HUES48 (cell line): Measurements from ENCODE around the gene ECEL1.
"Not testable (repeated sequence)": the region's sequence is repeated elsewhere in the genome, so short reads cannot be mapped to it uniquely, and the experiment has no call there.

ENCODE experiments used
- H3K27ac ChIP-seq: one replicate; pipeline ENCODE4 v1.7.0; 2013; ENCODE audit warnings: low read depth, low read length, inconsistent platforms
- H3K27me3 ChIP-seq: 2 replicates; pipeline ENCODE4 v1.6.1; 2013; ENCODE audit warnings: mild to moderate bottlenecking, low read length; ENCODE audit not compliant: control insufficient read depth, insufficient read depth
- H3K36me3 ChIP-seq: 2 replicates; pipeline ENCODE4 v1.6.1; 2013; ENCODE audit warnings: low read length; ENCODE audit not compliant: control insufficient read depth, insufficient read depth
- H3K4me1 ChIP-seq: 2 replicates; pipeline ENCODE4 v1.6.1; 2013; ENCODE audit warnings: mild to moderate bottlenecking, low read length; ENCODE audit not compliant: control insufficient read depth, insufficient read depth
- H3K4me3 ChIP-seq: 2 replicates; pipeline ENCODE4 v1.5.1; 2013; ENCODE audit warnings: mild to moderate bottlenecking, low read depth, low read length
- H3K9ac ChIP-seq: 2 replicates; pipeline ENCODE4 v1.6.1; 2013; ENCODE audit warnings: mild to moderate bottlenecking, low read depth, low read length, moderate library complexity
- H3K9me3 ChIP-seq: 2 replicates; pipeline ENCODE4 v1.6.1; 2013; ENCODE audit warnings: low read length; ENCODE audit not compliant: control insufficient read depth, insufficient read depth

Gene ECEL1, protein sequence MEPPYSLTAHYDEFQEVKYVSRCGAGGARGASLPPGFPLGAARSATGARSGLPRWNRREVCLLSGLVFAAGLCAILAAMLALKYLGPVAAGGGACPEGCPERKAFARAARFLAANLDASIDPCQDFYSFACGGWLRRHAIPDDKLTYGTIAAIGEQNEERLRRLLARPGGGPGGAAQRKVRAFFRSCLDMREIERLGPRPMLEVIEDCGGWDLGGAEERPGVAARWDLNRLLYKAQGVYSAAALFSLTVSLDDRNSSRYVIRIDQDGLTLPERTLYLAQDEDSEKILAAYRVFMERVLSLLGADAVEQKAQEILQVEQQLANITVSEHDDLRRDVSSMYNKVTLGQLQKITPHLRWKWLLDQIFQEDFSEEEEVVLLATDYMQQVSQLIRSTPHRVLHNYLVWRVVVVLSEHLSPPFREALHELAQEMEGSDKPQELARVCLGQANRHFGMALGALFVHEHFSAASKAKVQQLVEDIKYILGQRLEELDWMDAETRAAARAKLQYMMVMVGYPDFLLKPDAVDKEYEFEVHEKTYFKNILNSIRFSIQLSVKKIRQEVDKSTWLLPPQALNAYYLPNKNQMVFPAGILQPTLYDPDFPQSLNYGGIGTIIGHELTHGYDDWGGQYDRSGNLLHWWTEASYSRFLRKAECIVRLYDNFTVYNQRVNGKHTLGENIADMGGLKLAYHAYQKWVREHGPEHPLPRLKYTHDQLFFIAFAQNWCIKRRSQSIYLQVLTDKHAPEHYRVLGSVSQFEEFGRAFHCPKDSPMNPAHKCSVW

GRCh38 chr2:232487385-232488096, at the start of gene ECEL1:
ECEL1 (minus strand) TSS chr2:232487834; CDS start chr2:232486653, 1,181 bp downstream.
- peak within 1 kb of the TSS; percentile 58 for H3K4me3 ChIP-seq

GRCh38 chr2:232537079-232537478, 49.4 kb upstream of the ECEL1 start:
- no peaks in the 10 kb centered on the region for H3K27me3 ChIP-seq
- H3K9ac ChIP-seq = no peak overlapping the region
- H3K27ac ChIP-seq = no peak overlapping the region
- no peaks in the 10 kb centered on the region for H3K36me3 ChIP-seq
- no peak overlapping the region for H3K4me3 ChIP-seq
- peaks cover 9% of the 10 kb centered on the region; the same call in 1 of the 2 replicates for H3K4me1 ChIP-seq
- no peaks in the 10 kb centered on the region for H3K9me3 ChIP-seq

More at GRCh38 chr2:232487385-232488096, at the start of gene ECEL1:
- H3K27ac ChIP-seq = no peak within 1 kb of the TSS
- peaks cover 73% of the 10 kb centered on the region for H3K27me3 ChIP-seq
- H3K36me3 ChIP-seq = no peaks in the 10 kb centered on the region
- no peak within 1 kb of the TSS for H3K9ac ChIP-seq
- peaks cover 21% of the 10 kb centered on the region for H3K4me1 ChIP-seq
- H3K9me3 ChIP-seq = no peaks in the 10 kb centered on the region

- no peak overlapping the region for H3K9ac ChIP-seq
- H3K4me3 ChIP-seq = no peak overlapping the region
- no peaks in the 10 kb centered on the region for H3K9me3 ChIP-seq
- no peaks in the 10 kb centered on the region for H3K27me3 ChIP-seq
- peaks cover 9% of the 10 kb centered on the region; the same call in 1 of the 2 replicates for H3K4me1 ChIP-seq
- H3K27ac ChIP-seq = no peak overlapping the region
- H3K36me3 ChIP-seq = no peaks in the 10 kb centered on the region
These were observed 48.3 kb upstream of the ECEL1 start for GRCh38 chr2:232535761-232536530.

GRCh38 chr2:232534940-232535651, 47.5 kb upstream of the ECEL1 start:
- no peak overlapping the region for H3K9ac ChIP-seq
- no peak overlapping the region for H3K27ac ChIP-seq
- H3K36me3 ChIP-seq = no peaks in the 10 kb centered on the region
- no peaks in the 10 kb centered on the region for H3K27me3 ChIP-seq
- no peaks in the 10 kb centered on the region for H3K9me3 ChIP-seq
- H3K4me3 ChIP-seq = no peak overlapping the region
- peaks cover 9% of the 10 kb centered on the region; the same call in 1 of the 2 replicates for H3K4me1 ChIP-seq

DNA sequence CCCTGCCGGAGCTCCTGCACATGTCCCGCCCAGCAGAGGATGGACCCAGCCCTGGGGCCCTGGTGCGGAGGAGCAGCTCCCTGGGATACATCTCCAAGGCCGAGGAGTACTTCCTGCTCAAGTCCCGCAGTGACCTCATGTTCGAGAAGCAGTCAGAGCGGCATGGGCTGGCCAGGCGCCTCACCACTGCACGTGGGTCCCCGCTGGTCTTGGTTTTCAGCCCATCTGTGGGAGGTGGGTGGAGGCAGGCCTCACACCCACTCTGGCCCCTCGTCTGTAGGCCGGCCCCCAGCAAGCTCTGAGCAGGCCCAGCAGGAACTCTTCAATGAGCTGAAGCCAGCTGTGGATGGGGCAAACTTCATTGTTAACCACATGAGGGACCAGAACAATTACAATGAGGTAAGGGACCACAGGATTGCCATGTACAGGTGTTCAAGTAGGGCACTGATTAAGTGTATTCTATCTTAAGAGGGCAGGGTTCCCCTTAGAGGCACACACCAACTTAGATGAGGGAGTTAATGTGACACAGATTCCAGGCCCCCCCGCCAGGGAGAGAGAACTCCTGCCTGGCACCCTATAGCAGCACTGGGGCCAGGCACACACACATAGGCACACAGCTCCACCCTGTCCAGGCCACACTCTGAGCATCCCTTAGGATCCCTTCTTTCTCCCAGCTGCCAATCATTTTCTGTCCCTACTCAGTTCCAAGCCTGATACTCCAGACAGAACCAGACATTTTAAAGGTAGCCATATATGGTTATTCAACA, 46.5 kb upstream of the ECEL1 start:
- H3K9me3 ChIP-seq = no peaks in the 10 kb centered on the region
- no peak overlapping the region for H3K27ac ChIP-seq
- H3K4me1 ChIP-seq = peaks cover 7% of the 10 kb centered on the region; the same call in 1 of the 2 replicates

GRCh38 chr2:232532821-232533220, 45.2 kb upstream of the ECEL1 start:
- H3K36me3 ChIP-seq, H3K27me3 ChIP-seq, H3K9me3 ChIP-seq, H3K9ac ChIP-seq, H3K4me3 ChIP-seq, H3K4me1 ChIP-seq, H3K27ac ChIP-seq: not testable (repeated sequence)

More for the DNA sequence above, 46.5 kb upstream of the ECEL1 start:
- H3K9ac ChIP-seq = no peak overlapping the region
- no peaks in the 10 kb centered on the region for H3K36me3 ChIP-seq
- no peaks in the 10 kb centered on the region for H3K27me3 ChIP-seq
- no peak overlapping the region for H3K4me3 ChIP-seq

GRCh38 chr2:232532419-232532818, 44.8 kb upstream of the ECEL1 start:
- Histone ChIP-seq H3K27ac (no peak overlapping the region), H3K9me3 (no peaks in the 10 kb centered on the region), H3K27me3 (peaks cover 7% of the 10 kb centered on the region; the same call in 1 of the 2 replicates), H3K9ac (no peak overlapping the region), H3K4me1 (no peaks in the 10 kb centered on the region), H3K36me3 (no peaks in the 10 kb centered on the region), H3K4me3 (no peak overlapping the region)

- Histone ChIP-seq H3K36me3 (no peaks in the 10 kb centered on the region), H3K4me3 (no peak overlapping the region), H3K27me3 (peaks cover 7% of the 10 kb centered on the region), H3K27ac (no peak overlapping the region), H3K9ac (no peak overlapping the region), H3K4me1 (no peaks in the 10 kb centered on the region), H3K9me3 (no peaks in the 10 kb centered on the region)
These were observed 43.1 kb upstream of the ECEL1 start for GRCh38 chr2:232530626-232531260.

- no peak overlapping the region for H3K27ac ChIP-seq
- H3K4me1 ChIP-seq = no peaks in the 10 kb centered on the region
- H3K36me3 ChIP-seq = no peaks in the 10 kb centered on the region
- peaks cover 11% of the 10 kb centered on the region for H3K27me3 ChIP-seq
- H3K9ac ChIP-seq = no peak overlapping the region
- H3K4me3 ChIP-seq = no peak overlapping the region
- no peaks in the 10 kb centered on the region for H3K9me3 ChIP-seq
These were observed 42.3 kb upstream of the ECEL1 start for GRCh38 chr2:232529806-232530547.
